Adrenal gland (tissue), 5 donors: ENCODE measurements around the gene SERP2.

Experiments
- CTCF ChIP-seq, 6 experiments: fragments of 450-650 bp in 4 of 6; fragments of 200-600 bp in 2 of 6; sonication (generic) in 1 of 6; IDR thresholded peaks; 1 replicate in 5 of 6; 2 replicates in 1 of 6; pipeline versions ENCODE4 v1.5.1 to v1.8.0; 2016 to 2021; ENCODE audit warnings: antibody characterized with exemption in 6 of 6, mild to moderate bottlenecking in 2 of 6, moderate library complexity in 1 of 6
- POLR2A ChIP-seq, 2 donors: fragments of 450-650 bp; IDR thresholded peaks; one replicate each; pipeline ENCODE4 v1.6.1; 2017; ENCODE audit warnings: antibody characterized with exemption in 2 of 2, mild to moderate bottlenecking in 2 of 2, moderate library complexity in 1 of 2
- donor health status: DM: no; HTN: no; CAD: no.

GRCh38 chr13:44336934-44337333 lies 36.7 kb upstream of the SERP2 start:
- TF ChIP-seq POLR2A (IDR thresholded peaks at IDR 0.05) (no peak), CTCF (IDR thresholded peaks at IDR 0.05) (no peak)
